SK-N-SH treated with all-trans-retinoic acid at 6 μM for 48 hours (cell line): Measurements from ENCODE around the gene ARHGAP28.

Experiments used
- ATAC-seq: fragments of 200-7000 bp; cut with Tn5 transposase; 3 replicates; pipeline ENCODE4 v1.9.1; 2020; ENCODE audit warnings: mild to moderate bottlenecking, moderate library complexity
- ARNTL ChIP-seq: fragments of 450-650 bp; formaldehyde crosslinking; IDR thresholded peaks from 2 replicates; pipeline ENCODE4 v1.5.0; 2020; ENCODE audit warnings: low read depth, mild to moderate bottlenecking, moderate library complexity, borderline replicate concordance
- BACH2 ChIP-seq: fragments of 250-450 bp; sonication (Bioruptor Pico); IDR thresholded peaks from 2 replicates; pipeline ENCODE4 v1.9.0; 2021; ENCODE audit warnings: mild to moderate bottlenecking, borderline replicate concordance
- CREB5 ChIP-seq: fragments of 250-450 bp; sonication (Bioruptor Pico); IDR thresholded peaks from 2 replicates; pipeline ENCODE4 v1.5.1; 2020; ENCODE audit warnings: low read depth, mild to moderate bottlenecking, moderate library complexity
- CSDC2 ChIP-seq: fragments of 250-450 bp; sonication (Bioruptor Pico); IDR thresholded peaks from 2 replicates; pipeline ENCODE4 v1.5.0; 2020; ENCODE audit warnings: mild to moderate bottlenecking, moderate library complexity
- CSRNP3 ChIP-seq: fragments of 250-450 bp; sonication (Bioruptor Pico); IDR thresholded peaks from 2 replicates; pipeline ENCODE4 v1.5.1; 2021; ENCODE audit warnings: mild to moderate bottlenecking, moderate library complexity
- ESRRG ChIP-seq: fragments of 250-450 bp; sonication (Bioruptor Pico); IDR thresholded peaks from 2 replicates; pipeline ENCODE4 v1.6.1; 2021; ENCODE audit warnings: mild to moderate bottlenecking
- GLIS3 ChIP-seq: fragments of 250-450 bp; sonication (Bioruptor Pico); IDR thresholded peaks from 2 replicates; pipeline ENCODE4 v1.5.0; 2020; ENCODE audit warnings: mild to moderate bottlenecking, moderate library complexity
- ISL1 ChIP-seq: fragments of 250-450 bp; sonication (Bioruptor Pico); IDR thresholded peaks from 2 replicates; pipeline ENCODE4 v2.1.2; 2022; ENCODE audit warnings: mild to moderate bottlenecking, moderate library complexity
- OSR1 ChIP-seq: fragments of 250-450 bp; sonication (Bioruptor Pico); IDR thresholded peaks from 2 replicates; pipeline ENCODE4 v1.8.0; 2022; ENCODE audit warnings: moderate library complexity, mild to moderate bottlenecking, inconsistent platforms
- PATZ1 ChIP-seq: fragments of 250-450 bp; sonication (Bioruptor Pico); IDR thresholded peaks from 2 replicates; pipeline ENCODE4 v1.8.0; 2020; ENCODE audit warnings: mild to moderate bottlenecking, moderate library complexity, borderline replicate concordance
- POU6F1 ChIP-seq: fragments of 250-450 bp; sonication (Bioruptor Pico); IDR thresholded peaks from 2 replicates; pipeline ENCODE4 v1.8.0; 2021; ENCODE audit warnings: low read depth, mild to moderate bottlenecking, moderate library complexity, borderline replicate concordance
- PPARA ChIP-seq: fragments of 250-450 bp; sonication (Bioruptor Pico); IDR thresholded peaks from 2 replicates; pipeline ENCODE4 v1.5.0; 2020; ENCODE audit warnings: mild to moderate bottlenecking, borderline replicate concordance
- RARB ChIP-seq: fragments of 250-450 bp; sonication (Bioruptor Pico); IDR thresholded peaks from 2 replicates; pipeline ENCODE4 v1.8.0; 2021; ENCODE audit warnings: mild to moderate bottlenecking, moderate library complexity
- SNAI2 ChIP-seq: fragments of 250-450 bp; sonication (Bioruptor Pico); IDR thresholded peaks from 2 replicates; pipeline ENCODE4 v1.5.0; 2020; ENCODE audit warnings: mild to moderate bottlenecking, moderate library complexity
- TCF4 ChIP-seq: fragments of 250-450 bp; sonication (Bioruptor Pico); IDR thresholded peaks from 2 replicates; pipeline ENCODE4 v1.8.0; 2021; ENCODE audit warnings: mild to moderate bottlenecking, moderate library complexity, borderline replicate concordance
- TOX ChIP-seq: fragments of 250-450 bp; sonication (Bioruptor Pico); IDR thresholded peaks from 2 replicates; pipeline ENCODE4 v1.8.0; 2021; ENCODE audit warnings: mild to moderate bottlenecking, moderate library complexity, borderline replicate concordance
- TSHZ2 ChIP-seq: fragments of 250-450 bp; sonication (Bioruptor Pico); IDR thresholded peaks from 2 replicates; pipeline ENCODE4 v1.5.0; 2020; ENCODE audit warnings: mild to moderate bottlenecking, moderate library complexity
- ZC3H10 ChIP-seq: fragments of 250-450 bp; sonication (Bioruptor Pico); IDR thresholded peaks from 2 replicates; pipeline ENCODE4 v1.5.1; 2021; ENCODE audit warnings: mild to moderate bottlenecking, moderate library complexity
- ZFP30 ChIP-seq: fragments of 450-650 bp; formaldehyde crosslinking; IDR thresholded peaks from 2 replicates; pipeline ENCODE4 v1.5.0; 2022; ENCODE audit warnings: mild to moderate bottlenecking, moderate library complexity
- ZNF565 ChIP-seq: fragments of 450-650 bp; formaldehyde crosslinking; conservative IDR thresholded peaks from 2 replicates; pipeline ENCODE4 v1.5.0; 2020; ENCODE audit warnings: low read depth, mild to moderate bottlenecking, moderate library complexity
- ZNF70 ChIP-seq: fragments of 450-650 bp; formaldehyde crosslinking; IDR thresholded peaks from 2 replicates; pipeline ENCODE4 v1.5.0; 2020; ENCODE audit warnings: mild to moderate bottlenecking, moderate library complexity
- ZNF8 ChIP-seq: fragments of 450-650 bp; formaldehyde crosslinking; IDR thresholded peaks from 2 replicates; pipeline ENCODE4 v1.5.0; 2020; ENCODE audit warnings: mild to moderate bottlenecking, moderate library complexity

ARHGAP28 gene

GRCh38 chr18:6941996-6942395 lies 212.5 kb downstream of the ARHGAP28 start (continued):
- TF ChIP-seq CREB5 (CRISPR knock-in tag) (no peak), CSDC2 (no peak)
- TF ChIP-seq, all 23 proteins: peak for 0

- no peak for ATAC-seq
- TF ChIP-seq ZNF565 (CRISPR knock-in tag) (no peak), PPARA (CRISPR knock-in tag) (no peak), TOX (CRISPR knock-in tag) (no peak), POU6F1 (CRISPR knock-in tag) (no peak), ZFP30 (CRISPR knock-in tag) (no peak), CREB5 (CRISPR knock-in tag) (no peak), BACH2 (CRISPR knock-in tag) (no peak), ARNTL (no peak), RARB (CRISPR knock-in tag) (no peak), CSRNP3 (CRISPR knock-in tag) (no peak), TCF4 (CRISPR knock-in tag) (no peak), CSDC2 (no peak), ZNF8 (CRISPR knock-in tag) (no peak), ISL1 (CRISPR knock-in tag) (no peak), SNAI2 (no peak), ZNF70 (no peak), PATZ1 (CRISPR knock-in tag) (no peak), ZC3H10 (CRISPR knock-in tag) (no peak)
Measured at GRCh38 chr18:6942742-6943141, 213.2 kb downstream of the ARHGAP28 start.

GRCh38 chr18:6943143-6943542 lies 213.6 kb downstream of the ARHGAP28 start:
- no peak for TF ChIP-seq GLIS3 (CRISPR knock-in tag)
- ATAC-seq, result no peak

- ATAC-seq, result no peak
- no peak for TF ChIP-seq ESRRG (CRISPR knock-in tag)
- TF ChIP-seq OSR1 (CRISPR knock-in tag), result no peak
- TF ChIP-seq ZFP30 (CRISPR knock-in tag), result no peak
- no peak for TF ChIP-seq TSHZ2 (CRISPR knock-in tag)
- TF ChIP-seq CREB5 (CRISPR knock-in tag), result no peak
- TF ChIP-seq ZNF70, result no peak
- no peak for TF ChIP-seq SNAI2
- no peak for TF ChIP-seq TOX (CRISPR knock-in tag)
- no peak for TF ChIP-seq RARB (CRISPR knock-in tag)
- no peak for TF ChIP-seq GLIS3 (CRISPR knock-in tag)
- TF ChIP-seq CSRNP3 (CRISPR knock-in tag), result no peak
Measured at GRCh38 chr18:6947338-6948030, 218.0 kb downstream of the ARHGAP28 start.
